NCI-H69 (cell line): Measurements from ENCODE around the gene UGT1A4.

ENCODE experiments used
- DNase-seq: peaks from one replicate; lab custom pipeline; 2025; lab: John Stamatoyannopoulos, UW

Gene UGT1A4

GRCh38 chr2:233791151-233791882 lies 72.8 kb downstream of the UGT1A4 start:
- DNase-seq = no peak

- DNase-seq = no peak
Measured at GRCh38 chr2:233791883-233792329, 73.4 kb downstream of the UGT1A4 start.

- no peak for DNase-seq
Measured at GRCh38 chr2:233792720-233793119, 74.2 kb downstream of the UGT1A4 start.

GRCh38 chr2:233793465-233794127 lies 75.1 kb downstream of the UGT1A4 start:
- DNase-seq = no peak

- no peak for DNase-seq
Measured at GRCh38 chr2:233794128-233794658, 75.7 kb downstream of the UGT1A4 start.

- DNase-seq = no peak
Measured at GRCh38 chr2:233795735-233796171, 77.2 kb downstream of the UGT1A4 start.

GRCh38 chr2:233796254-233796653 lies 77.7 kb downstream of the UGT1A4 start:
- DNase-seq = no peak

GRCh38 chr2:233798335-233799086 lies 80.0 kb downstream of the UGT1A4 start:
- no peak for DNase-seq

GRCh38 chr2:233799087-233799665 lies 80.6 kb downstream of the UGT1A4 start:
- DNase-seq = peak; percentile 50

GRCh38 chr2:233799716-233800115 lies 81.2 kb downstream of the UGT1A4 start:
- no peak for DNase-seq

- no peak for DNase-seq
Measured at GRCh38 chr2:233800208-233800607, 81.7 kb downstream of the UGT1A4 start.

- DNase-seq = no peak
Measured at GRCh38 chr2:233801357-233802131, 83.0 kb downstream of the UGT1A4 start.

- no peak for DNase-seq
Measured at GRCh38 chr2:233802132-233802815, 83.7 kb downstream of the UGT1A4 start.

- no peak for DNase-seq
Measured at GRCh38 chr2:233803292-233803911, 84.9 kb downstream of the UGT1A4 start.

- DNase-seq = no peak
Measured at GRCh38 chr2:233803994-233804393, 85.5 kb downstream of the UGT1A4 start.

- no peak for DNase-seq
Measured at GRCh38 chr2:233807215-233807865, 88.8 kb downstream of the UGT1A4 start.

- DNase-seq = no peak
Measured at GRCh38 chr2:233807966-233808935, 89.7 kb downstream of the UGT1A4 start.

- no peak for DNase-seq
Measured at GRCh38 chr2:233810385-233810784, 91.8 kb downstream of the UGT1A4 start.

- no peak for DNase-seq
Measured at GRCh38 chr2:233811087-233811486, 92.6 kb downstream of the UGT1A4 start.
